Liver (tissue), 3 donors: Measurements from ENCODE around the gene CUBN.

Experiments
- GABPA ChIP-seq, 2 donors: IDR thresholded peaks in 1 of 2; conservative IDR thresholded peaks in 1 of 2; 2 replicates each; pipeline ENCODE4 v1.6.1; 2016; ENCODE audit warnings: antibody characterized with exemption in 2 of 2, mild to moderate bottlenecking in 1 of 2, moderate library complexity in 1 of 2
- HNF4G ChIP-seq: IDR thresholded peaks from 2 replicates; pipeline ENCODE4 v1.6.1; 2016; ENCODE audit warnings: antibody characterized with exemption
- RAD21 ChIP-seq, 2 donors: IDR thresholded peaks; 2 replicates each; pipeline ENCODE4 v1.6.1; 2016; ENCODE audit warnings: antibody characterized with exemption in 2 of 2, mild to moderate bottlenecking in 2 of 2
- SP1 ChIP-seq: IDR thresholded peaks from 2 replicates; pipeline ENCODE4 v1.6.1; 2018; ENCODE audit warnings: antibody characterized with exemption, mild to moderate bottlenecking
- TAF1 ChIP-seq: conservative IDR thresholded peaks from 2 replicates; pipeline ENCODE4 v1.6.1; 2016; ENCODE audit warnings: antibody characterized with exemption, mild to moderate bottlenecking
- YY1 ChIP-seq: IDR thresholded peaks from 2 replicates; pipeline ENCODE4 v1.6.1; 2016; ENCODE audit warnings: antibody characterized with exemption, mild to moderate bottlenecking
- ZBTB33 ChIP-seq: IDR thresholded peaks from 2 replicates; pipeline ENCODE4 v1.6.1; 2016; ENCODE audit warnings: antibody characterized with exemption
- TF ChIP-seq, protein P1 (sequence below): fragments of 150-350 bp; IDR thresholded peaks from 2 replicates; pipeline ENCODE4 v1.5.1; 2017; ENCODE audit warnings: improper control_type of control experiment, low read depth, low read length; ENCODE audit not compliant: missing input control
- TF ChIP-seq, protein P2 (sequence below): IDR thresholded peaks from 2 replicates; pipeline ENCODE4 v1.6.1; 2016; ENCODE audit warnings: antibody characterized with exemption
- donor health status: healthy.
- donor health status: healthy.

- TF ChIP-seq RAD21 (IDR thresholded peaks at IDR 0.05): no peak
- TF ChIP-seq, protein P1, sequence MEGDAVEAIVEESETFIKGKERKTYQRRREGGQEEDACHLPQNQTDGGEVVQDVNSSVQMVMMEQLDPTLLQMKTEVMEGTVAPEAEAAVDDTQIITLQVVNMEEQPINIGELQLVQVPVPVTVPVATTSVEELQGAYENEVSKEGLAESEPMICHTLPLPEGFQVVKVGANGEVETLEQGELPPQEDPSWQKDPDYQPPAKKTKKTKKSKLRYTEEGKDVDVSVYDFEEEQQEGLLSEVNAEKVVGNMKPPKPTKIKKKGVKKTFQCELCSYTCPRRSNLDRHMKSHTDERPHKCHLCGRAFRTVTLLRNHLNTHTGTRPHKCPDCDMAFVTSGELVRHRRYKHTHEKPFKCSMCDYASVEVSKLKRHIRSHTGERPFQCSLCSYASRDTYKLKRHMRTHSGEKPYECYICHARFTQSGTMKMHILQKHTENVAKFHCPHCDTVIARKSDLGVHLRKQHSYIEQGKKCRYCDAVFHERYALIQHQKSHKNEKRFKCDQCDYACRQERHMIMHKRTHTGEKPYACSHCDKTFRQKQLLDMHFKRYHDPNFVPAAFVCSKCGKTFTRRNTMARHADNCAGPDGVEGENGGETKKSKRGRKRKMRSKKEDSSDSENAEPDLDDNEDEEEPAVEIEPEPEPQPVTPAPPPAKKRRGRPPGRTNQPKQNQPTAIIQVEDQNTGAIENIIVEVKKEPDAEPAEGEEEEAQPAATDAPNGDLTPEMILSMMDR: no peak
- TF ChIP-seq SP1: no peak
- no peak for TF ChIP-seq YY1
- TF ChIP-seq HNF4G: no peak
- TF ChIP-seq, protein P2, sequence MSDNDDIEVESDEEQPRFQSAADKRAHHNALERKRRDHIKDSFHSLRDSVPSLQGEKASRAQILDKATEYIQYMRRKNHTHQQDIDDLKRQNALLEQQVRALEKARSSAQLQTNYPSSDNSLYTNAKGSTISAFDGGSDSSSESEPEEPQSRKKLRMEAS: no peak
- no peak for TF ChIP-seq TAF1
- no peak for TF ChIP-seq ZBTB33
- TF ChIP-seq GABPA (IDR thresholded peaks at IDR 0.05 in 1 of 2, conservative IDR thresholded peaks at IDR 0.05 in 1 of 2): no peak
Observed at GRCh38 chr10:17092216-17092944, 37.2 kb downstream of the CUBN start.
